ENCODE results near the gene SLC6A19. TPM values are rescaled to one million over a fixed set of nuclear protein-coding genes. Genes with fewer than 3 reads are reported as not detected.
"Not testable (repeated sequence)": the region's sequence is repeated elsewhere in the genome, so short reads cannot be mapped to it uniquely, and the experiment has no call there.

The SLC6A19 gene
- polyA plus RNA-seq, 3 donors = 0.07 TPM; not detected in 1

GRCh38 chr5:1264211-1264610 lies 62.8 kb downstream of the SLC6A19 start:
- no peak overlapping the region for H3K27ac ChIP-seq (ENCODE audit: low read depth, low read length)
- WGBS, 3 donors = 91 to 94% (median 93%) methylated on average over 18 of the region's 18 CpGs

DNA sequence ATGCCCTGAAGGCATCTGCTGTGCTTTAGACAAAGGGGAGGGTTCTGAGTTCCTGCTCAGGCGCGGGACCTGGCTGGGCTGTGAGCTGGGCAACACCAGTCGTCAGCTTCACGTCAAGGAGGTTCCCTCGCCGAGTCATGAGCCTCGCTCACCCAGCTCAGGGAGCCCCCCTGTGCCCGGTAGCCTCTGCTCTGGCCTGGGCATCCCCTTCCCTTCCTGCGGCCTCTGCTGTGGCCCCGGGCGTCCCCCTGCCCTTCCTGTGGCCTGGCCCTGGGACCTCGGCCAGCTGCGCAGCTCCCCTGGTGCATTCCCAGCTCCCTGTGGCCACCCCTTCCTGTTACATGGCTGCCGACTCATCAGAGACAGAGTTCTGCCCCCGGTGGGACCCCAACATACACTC lies 63.6 kb downstream of the SLC6A19 start:
- 75 to 77% (median 77%) methylated on average over 15 of the region's 15 CpGs for WGBS, 3 donors
- no peak overlapping the region for H3K27ac ChIP-seq (ENCODE audit: low read depth, low read length)

DNA sequence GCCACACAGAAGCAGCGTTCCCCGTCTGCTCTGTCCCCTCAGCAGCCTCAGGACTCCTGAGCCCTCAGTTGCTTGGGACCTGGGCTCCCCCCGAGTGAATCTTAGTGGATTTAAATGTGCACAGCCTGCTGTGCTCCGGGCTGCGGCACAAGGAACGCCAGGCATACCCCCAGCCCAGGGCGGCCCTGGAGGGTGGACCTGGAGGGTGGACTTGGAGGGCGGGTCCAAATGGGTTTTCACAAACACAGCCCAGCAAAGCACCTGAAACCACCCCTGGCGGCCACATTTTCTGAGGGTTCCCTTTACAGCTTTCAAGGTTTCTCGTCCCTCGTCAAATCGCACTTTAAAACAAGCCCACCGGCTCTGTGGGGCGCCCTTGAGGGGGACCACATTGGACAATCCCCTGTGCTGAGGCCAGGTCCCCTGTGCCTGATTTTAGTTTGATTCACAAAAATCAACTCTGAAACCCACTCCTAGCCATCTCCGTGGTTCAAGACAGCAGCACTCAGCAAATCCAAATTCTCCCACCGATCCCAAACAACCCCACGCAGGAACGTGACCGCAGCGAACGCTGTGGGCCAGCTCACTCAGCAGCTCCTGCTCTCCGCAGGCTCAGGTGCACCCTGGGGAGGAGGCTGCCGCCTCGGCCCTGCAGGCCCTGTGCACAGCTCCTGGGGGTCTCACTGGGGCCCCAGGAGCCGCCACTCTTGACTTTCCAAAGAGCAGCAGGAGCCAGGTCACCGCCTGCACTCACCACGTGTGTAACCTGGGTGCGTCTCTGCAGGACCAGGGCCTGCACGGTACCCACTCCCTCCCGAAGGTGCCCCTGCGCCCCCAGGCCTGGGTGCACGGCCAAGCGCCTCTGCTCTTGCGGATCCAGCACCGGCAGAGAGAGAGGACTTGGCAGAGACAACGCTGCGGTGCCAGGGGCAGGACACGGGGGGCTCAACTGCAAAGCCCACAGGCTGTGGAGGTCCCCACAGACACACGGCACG lies 64.4 kb downstream of the SLC6A19 start:
- no peak overlapping the region for H3K27ac ChIP-seq (ENCODE audit: low read depth, low read length)
- WGBS, 3 donors = 87 to 91% (median 90%) methylated on average over 40 of the region's 40 CpGs

- 82 to 87% (median 87%) methylated on average over 9 of the region's 9 CpGs for WGBS, 3 donors
- no peak overlapping the region for H3K27ac ChIP-seq (ENCODE audit: low read depth, low read length)
Measured at GRCh38 chr5:1266791-1267190, 65.4 kb downstream of the SLC6A19 start.

GRCh38 chr5:1267464-1267863 lies 66.1 kb downstream of the SLC6A19 start:
- 81 to 95% (median 95%) methylated on average over 5 of the region's 5 CpGs for WGBS, 3 donors
- H3K27ac ChIP-seq (ENCODE audit: low read depth, low read length) = not testable (repeated sequence)

GRCh38 chr5:1268056-1268455 lies 66.7 kb downstream of the SLC6A19 start:
- no peak overlapping the region for H3K27ac ChIP-seq (ENCODE audit: low read depth, low read length)
- WGBS, 3 donors = 87 to 90% (median 89%) methylated on average over 13 of the region's 13 CpGs

DNA sequence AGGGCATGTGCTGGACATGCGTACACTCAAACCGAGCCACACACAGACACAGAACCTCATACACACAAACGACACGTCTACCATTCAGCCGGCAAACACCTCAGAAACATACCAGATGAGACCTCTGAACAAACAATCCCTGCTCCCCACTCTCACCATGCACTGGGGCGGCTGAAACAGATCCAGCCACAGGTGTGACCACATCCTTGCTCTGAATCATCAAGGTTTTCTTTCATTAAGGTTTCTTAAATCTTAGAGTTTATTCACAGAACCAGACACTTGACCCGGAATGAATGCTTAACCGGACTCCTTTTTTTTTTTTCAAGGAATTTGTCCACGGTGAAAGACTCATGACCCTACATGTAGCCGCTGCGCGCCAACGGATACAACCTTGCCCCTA lies 67.3 kb downstream of the SLC6A19 start:
- H3K27ac ChIP-seq (ENCODE audit: low read depth, low read length) = no peak overlapping the region
- 79 to 90% (median 87%) methylated on average over 13 of the region's 13 CpGs for WGBS, 3 donors

DNA sequence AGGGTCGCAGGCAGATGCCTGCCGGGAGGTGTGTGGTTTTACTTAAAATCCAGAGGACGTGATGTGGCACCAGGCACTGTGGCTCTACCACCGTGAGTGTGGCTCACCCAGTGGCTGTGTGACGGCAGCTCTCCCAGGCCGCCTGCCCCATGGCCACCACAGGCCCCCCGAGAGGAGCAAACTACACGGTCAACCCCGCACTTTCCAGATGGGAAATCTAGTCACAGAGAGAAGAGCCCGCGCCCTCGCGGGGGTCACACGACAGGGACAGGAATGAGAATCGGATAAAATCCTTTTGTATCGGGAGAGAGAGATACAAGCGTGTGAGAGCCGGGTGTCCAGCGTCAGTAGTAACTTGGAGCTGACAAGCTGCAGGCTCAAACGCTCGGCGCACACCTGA lies 69.0 kb downstream of the SLC6A19 start:
- 90 to 95% (median 92%) methylated on average over 20 to 22 of the region's 22 CpGs for WGBS, 3 donors
- H3K27ac ChIP-seq (ENCODE audit: low read depth, low read length) = no peak overlapping the region

- 90 to 92% (median 91%) methylated on average over 39 of the region's 39 CpGs for WGBS, 3 donors
- H3K27ac ChIP-seq (ENCODE audit: low read depth, low read length) = no peak overlapping the region
Measured at GRCh38 chr5:1270933-1271914, 69.8 kb downstream of the SLC6A19 start.

DNA sequence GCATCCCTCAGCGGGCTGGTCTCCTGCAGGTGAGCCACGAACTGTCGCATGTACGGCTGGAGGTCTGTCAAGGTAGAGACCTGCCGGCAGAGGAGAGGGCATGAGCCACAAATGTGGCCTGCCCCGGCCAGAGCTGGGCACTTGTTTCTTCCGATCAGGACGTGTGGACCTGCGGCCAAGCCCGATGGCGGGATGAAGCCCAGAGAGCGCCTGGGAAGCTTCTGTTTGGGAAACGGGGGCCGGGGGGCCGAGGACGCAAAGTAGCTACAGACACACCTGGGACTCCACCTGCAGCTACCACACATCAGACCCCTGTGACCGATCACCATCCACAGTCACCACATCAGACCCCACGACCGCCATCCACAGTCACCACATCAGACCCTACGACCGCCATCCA lies 70.8 kb downstream of the SLC6A19 start:
- no peak overlapping the region for H3K27ac ChIP-seq (ENCODE audit: low read depth, low read length)

GRCh38 chr5:1273745-1274144 lies 72.3 kb downstream of the SLC6A19 start:
- 94 to 95% (median 95%) methylated on average over 18 to 20 of the region's 20 CpGs for WGBS, 3 donors
- no peak overlapping the region for H3K27ac ChIP-seq (ENCODE audit: low read depth, low read length)

More for the DNA sequence above, 70.8 kb downstream of the SLC6A19 start:
- WGBS, 3 donors = 96 to 98% (median 96%) methylated on average over 21 of the region's 21 CpGs

GRCh38 chr5:1274471-1274870 lies 73.1 kb downstream of the SLC6A19 start:
- no peak overlapping the region for H3K27ac ChIP-seq (ENCODE audit: low read depth, low read length)
- WGBS, 3 donors = 80 to 88% (median 87%) methylated on average over 16 of the region's 16 CpGs

Other genes starting within 250 kb of the SLC6A19 start
- 1 to 10 TPM; 5.0 to 8.8 (median 5.5) TPM for gene NKD2, start 192.8 kb upstream of the SLC6A19 start, polyA plus RNA-seq
- 10 to 100 TPM in 2 of 3 donors, 1 to 10 TPM in 1; 9.3 to 27.2 (median 20.0) TPM for gene SLC12A7, start 89.5 kb upstream of the SLC6A19 start, polyA plus RNA-seq
- gene SLC6A18, start 23.8 kb downstream of the SLC6A19 start, polyA plus RNA-seq = not detected
- under 1 TPM in 2 of 3 donors, not detected in 1; 0.02 to 0.03 TPM for gene TERT, start 93.5 kb downstream of the SLC6A19 start, polyA plus RNA-seq
- gene CLPTM1L, start 143.5 kb downstream of the SLC6A19 start, polyA plus RNA-seq = 10 to 100 TPM; 77.1 to 87.6 (median 84.9) TPM
- gene SLC6A3, start 243.8 kb downstream of the SLC6A19 start, polyA plus RNA-seq = under 1 TPM in 2 of 3 donors, not detected in 1; 0.06 to 0.15 TPM

All from adipose tissue (tissue), 3 donors.